ENCODE results near the gene LSM3. TPM values are rescaled to one million over a fixed set of nuclear protein-coding genes. Genes with fewer than 3 reads are reported as not detected.

The LSM3 gene
- total and polyA plus RNA-seq, 9 of the 15 experiments (the other 6 are each of a cell fraction or from before 2014, with no cell fraction given), result 33.8 to 203 (median 61.2) TPM

- TF ChIP-seq, protein P1, sequence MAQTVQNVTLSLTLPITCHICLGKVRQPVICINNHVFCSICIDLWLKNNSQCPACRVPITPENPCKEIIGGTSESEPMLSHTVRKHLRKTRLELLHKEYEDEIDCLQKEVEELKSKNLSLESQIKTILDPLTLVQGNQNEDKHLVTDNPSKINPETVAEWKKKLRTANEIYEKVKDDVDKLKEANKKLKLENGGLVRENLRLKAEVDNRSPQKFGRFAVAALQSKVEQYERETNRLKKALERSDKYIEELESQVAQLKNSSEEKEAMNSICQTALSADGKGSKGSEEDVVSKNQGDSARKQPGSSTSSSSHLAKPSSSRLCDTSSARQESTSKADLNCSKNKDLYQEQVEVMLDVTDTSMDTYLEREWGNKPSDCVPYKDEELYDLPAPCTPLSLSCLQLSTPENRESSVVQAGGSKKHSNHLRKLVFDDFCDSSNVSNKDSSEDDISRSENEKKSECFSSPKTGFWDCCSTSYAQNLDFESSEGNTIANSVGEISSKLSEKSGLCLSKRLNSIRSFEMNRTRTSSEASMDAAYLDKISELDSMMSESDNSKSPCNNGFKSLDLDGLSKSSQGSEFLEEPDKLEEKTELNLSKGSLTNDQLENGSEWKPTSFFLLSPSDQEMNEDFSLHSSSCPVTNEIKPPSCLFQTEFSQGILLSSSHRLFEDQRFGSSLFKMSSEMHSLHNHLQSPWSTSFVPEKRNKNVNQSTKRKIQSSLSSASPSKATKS (CRISPR knock-in tag; IDR thresholded peaks at IDR 0.05), result no peak
- TF ChIP-seq GABPB1 (CRISPR knock-in tag; IDR thresholded peaks at IDR 0.05), result no peak
- no peak for TF ChIP-seq ZNF830 (CRISPR knock-in tag; IDR thresholded peaks at IDR 0.05)
- TF ChIP-seq GTF2E2 (tag; IDR thresholded peaks at IDR 0.05), result no peak
- TF ChIP-seq U2AF2 (optimal IDR thresholded peaks at IDR 0.05; ENCODE audit: low read depth, low read length), result no peak
- TF ChIP-seq KLF1 (tag; IDR thresholded peaks at IDR 0.05), result no peak
- no peak for TF ChIP-seq CEBPG (CRISPR knock-in tag; IDR thresholded peaks at IDR 0.05)
- TF ChIP-seq CEBPG (tag; conservative IDR thresholded peaks at IDR 0.05 in 1 of 2, IDR thresholded peaks at IDR 0.05 in 1 of 2), result no peak
- no peak for TF ChIP-seq CREM (IDR thresholded peaks at IDR 0.05; ENCODE audit: low read depth)
- TF ChIP-seq, protein P2, sequence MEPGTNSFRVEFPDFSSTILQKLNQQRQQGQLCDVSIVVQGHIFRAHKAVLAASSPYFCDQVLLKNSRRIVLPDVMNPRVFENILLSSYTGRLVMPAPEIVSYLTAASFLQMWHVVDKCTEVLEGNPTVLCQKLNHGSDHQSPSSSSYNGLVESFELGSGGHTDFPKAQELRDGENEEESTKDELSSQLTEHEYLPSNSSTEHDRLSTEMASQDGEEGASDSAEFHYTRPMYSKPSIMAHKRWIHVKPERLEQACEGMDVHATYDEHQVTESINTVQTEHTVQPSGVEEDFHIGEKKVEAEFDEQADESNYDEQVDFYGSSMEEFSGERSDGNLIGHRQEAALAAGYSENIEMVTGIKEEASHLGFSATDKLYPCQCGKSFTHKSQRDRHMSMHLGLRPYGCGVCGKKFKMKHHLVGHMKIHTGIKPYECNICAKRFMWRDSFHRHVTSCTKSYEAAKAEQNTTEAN (CRISPR knock-in tag; IDR thresholded peaks at IDR 0.05), result no peak
- TF ChIP-seq DACH1 (IDR thresholded peaks at IDR 0.05; ENCODE audit: partially characterized antibody), result no peak
- TF ChIP-seq MTF1 (CRISPR knock-in tag; IDR thresholded peaks at IDR 0.05; ENCODE audit: borderline replicate concordance), result no peak
- no peak for TF ChIP-seq TAF15 (IDR thresholded peaks at IDR 0.05; ENCODE audit: low read depth, low read length)
- TF ChIP-seq NFXL1 (CRISPR knock-in tag; IDR thresholded peaks at IDR 0.05), result no peak
- TF ChIP-seq, protein P3, sequence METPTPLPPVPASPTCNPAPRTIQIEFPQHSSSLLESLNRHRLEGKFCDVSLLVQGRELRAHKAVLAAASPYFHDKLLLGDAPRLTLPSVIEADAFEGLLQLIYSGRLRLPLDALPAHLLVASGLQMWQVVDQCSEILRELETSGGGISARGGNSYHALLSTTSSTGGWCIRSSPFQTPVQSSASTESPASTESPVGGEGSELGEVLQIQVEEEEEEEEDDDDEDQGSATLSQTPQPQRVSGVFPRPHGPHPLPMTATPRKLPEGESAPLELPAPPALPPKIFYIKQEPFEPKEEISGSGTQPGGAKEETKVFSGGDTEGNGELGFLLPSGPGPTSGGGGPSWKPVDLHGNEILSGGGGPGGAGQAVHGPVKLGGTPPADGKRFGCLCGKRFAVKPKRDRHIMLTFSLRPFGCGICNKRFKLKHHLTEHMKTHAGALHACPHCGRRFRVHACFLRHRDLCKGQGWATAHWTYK (CRISPR knock-in tag; IDR thresholded peaks at IDR 0.05), result no peak
- TF ChIP-seq ZNF668 (CRISPR knock-in tag; IDR thresholded peaks at IDR 0.05), result no peak
- TF ChIP-seq MXI1 (IDR thresholded peaks at IDR 0.05; ENCODE audit: low read depth, low read length), result no peak
- TF ChIP-seq ZNF184 (CRISPR knock-in tag; IDR thresholded peaks at IDR 0.05), result no peak
- no peak for TF ChIP-seq BCOR (IDR thresholded peaks at IDR 0.05)
- TF ChIP-seq POLR2AphosphoS5 (IDR thresholded peaks at IDR 0.05; ENCODE audit: control insufficient read depth, insufficient read depth, low read depth, low read length), result no peak
- no peak for TF ChIP-seq RHOXF2B (CRISPR knock-in tag; conservative IDR thresholded peaks at IDR 0.05)
- TF ChIP-seq FUS (optimal IDR thresholded peaks at IDR 0.05; ENCODE audit: low read depth, low read length), result no peak
- TF ChIP-seq MAFG (tag; conservative IDR thresholded peaks at IDR 0.05), result no peak
- 0 out of 2 replicates have a peak, but pooled peaks have one; percentile 25 for TF ChIP-seq L3MBTL2 (IDR thresholded peaks at IDR 0.05)
- TF ChIP-seq TARDBP (IDR thresholded peaks at IDR 0.05), result no peak
- no peak for TF ChIP-seq RBM14 (IDR thresholded peaks at IDR 0.05; ENCODE audit: borderline replicate concordance, insufficient read depth, low read depth, low read length)
- no peak for TF ChIP-seq ELF4 (CRISPR knock-in tag; IDR thresholded peaks at IDR 0.05)
- TF ChIP-seq XRCC3 (IDR thresholded peaks at IDR 0.05), result no peak
These were observed 37.8 kb downstream of the LSM3 start (continued) for GRCh38 chr3:14216257-14217048.

Data from K562 (cell line).